Measurements from ENCODE around the gene NUTM2D.
"Not testable (repeated sequence)": the region's sequence is repeated elsewhere in the genome, so short reads cannot be mapped to it uniquely, and the experiment has no call there.

GRCh38 chr10:87314360-87314973 is 43.1 kb upstream of the NUTM2D start:
- not testable (repeated sequence) for TF ChIP-seq HNF4A (conservative IDR thresholded peaks at IDR 0.05); EGR1 (IDR thresholded peaks at IDR 0.05; ENCODE audit: low read depth in 2 of 2); MAX (IDR thresholded peaks at IDR 0.05); CTCF (IDR thresholded peaks at IDR 0.05; ENCODE audit: low read depth, low read length, missing input control); GABPA (IDR thresholded peaks at IDR 0.05 in 1 of 2, conservative IDR thresholded peaks at IDR 0.05 in 1 of 2); RXRA (IDR thresholded peaks at IDR 0.05); RAD21 (IDR thresholded peaks at IDR 0.05); HNF4G (IDR thresholded peaks at IDR 0.05); FOXA2 (IDR thresholded peaks at IDR 0.05); TAF1 (conservative IDR thresholded peaks at IDR 0.05); YY1 (IDR thresholded peaks at IDR 0.05)
- TF ChIP-seq, protein P1, sequence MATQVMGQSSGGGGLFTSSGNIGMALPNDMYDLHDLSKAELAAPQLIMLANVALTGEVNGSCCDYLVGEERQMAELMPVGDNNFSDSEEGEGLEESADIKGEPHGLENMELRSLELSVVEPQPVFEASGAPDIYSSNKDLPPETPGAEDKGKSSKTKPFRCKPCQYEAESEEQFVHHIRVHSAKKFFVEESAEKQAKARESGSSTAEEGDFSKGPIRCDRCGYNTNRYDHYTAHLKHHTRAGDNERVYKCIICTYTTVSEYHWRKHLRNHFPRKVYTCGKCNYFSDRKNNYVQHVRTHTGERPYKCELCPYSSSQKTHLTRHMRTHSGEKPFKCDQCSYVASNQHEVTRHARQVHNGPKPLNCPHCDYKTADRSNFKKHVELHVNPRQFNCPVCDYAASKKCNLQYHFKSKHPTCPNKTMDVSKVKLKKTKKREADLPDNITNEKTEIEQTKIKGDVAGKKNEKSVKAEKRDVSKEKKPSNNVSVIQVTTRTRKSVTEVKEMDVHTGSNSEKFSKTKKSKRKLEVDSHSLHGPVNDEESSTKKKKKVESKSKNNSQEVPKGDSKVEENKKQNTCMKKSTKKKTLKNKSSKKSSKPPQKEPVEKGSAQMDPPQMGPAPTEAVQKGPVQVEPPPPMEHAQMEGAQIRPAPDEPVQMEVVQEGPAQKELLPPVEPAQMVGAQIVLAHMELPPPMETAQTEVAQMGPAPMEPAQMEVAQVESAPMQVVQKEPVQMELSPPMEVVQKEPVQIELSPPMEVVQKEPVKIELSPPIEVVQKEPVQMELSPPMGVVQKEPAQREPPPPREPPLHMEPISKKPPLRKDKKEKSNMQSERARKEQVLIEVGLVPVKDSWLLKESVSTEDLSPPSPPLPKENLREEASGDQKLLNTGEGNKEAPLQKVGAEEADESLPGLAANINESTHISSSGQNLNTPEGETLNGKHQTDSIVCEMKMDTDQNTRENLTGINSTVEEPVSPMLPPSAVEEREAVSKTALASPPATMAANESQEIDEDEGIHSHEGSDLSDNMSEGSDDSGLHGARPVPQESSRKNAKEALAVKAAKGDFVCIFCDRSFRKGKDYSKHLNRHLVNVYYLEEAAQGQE (IDR thresholded peaks at IDR 0.05), result not testable (repeated sequence)
